KG1 (cell line): ENCODE results near the gene LAIR2.
"Not testable (repeated sequence)": the region's sequence is repeated elsewhere in the genome, so short reads cannot be mapped to it uniquely, and the experiment has no call there.

Experiments
- DNase-seq: peaks from one replicate; lab custom pipeline; 2025; lab: John Stamatoyannopoulos, UW

The LAIR2 gene

GRCh38 chr19:54464630-54465425 lies 37.8 kb upstream of the LAIR2 start:
- DNase-seq, result peak; percentile 82

- no peak for DNase-seq
Measured at GRCh38 chr19:54465426-54466109, 37.1 kb upstream of the LAIR2 start.

GRCh38 chr19:54466110-54466480 lies 36.5 kb upstream of the LAIR2 start:
- DNase-seq, result not testable (repeated sequence)

- DNase-seq, result no peak
Measured at GRCh38 chr19:54469496-54469934, 33.1 kb upstream of the LAIR2 start.

- DNase-seq, result no peak
Measured at GRCh38 chr19:54470276-54470887, 32.2 kb upstream of the LAIR2 start.

- no peak for DNase-seq
Measured at GRCh38 chr19:54470991-54471782, 31.4 kb upstream of the LAIR2 start.

GRCh38 chr19:54473071-54473891 lies 29.4 kb upstream of the LAIR2 start, which contains the start of gene CDC42EP5:
TSS of gene CDC42EP5 (minus strand) at chr19:54473296. CDS start at chr19:54465547, 7,749 bp downstream.
- DNase-seq, result no peak

- DNase-seq, result no peak
Measured at GRCh38 chr19:54473892-54474372, 28.7 kb upstream of the LAIR2 start.

GRCh38 chr19:54475706-54476105 lies 26.9 kb upstream of the LAIR2 start:
- no peak for DNase-seq

- no peak for DNase-seq
Measured at GRCh38 chr19:54477650-54478049, 25.0 kb upstream of the LAIR2 start.

- peak; percentile 45 for DNase-seq
Measured at GRCh38 chr19:54478677-54479266, 23.9 kb upstream of the LAIR2 start.

GRCh38 chr19:54480051-54480450 lies 22.6 kb upstream of the LAIR2 start:
- DNase-seq, result no peak

GRCh38 chr19:54481326-54481930 lies 21.2 kb upstream of the LAIR2 start:
- peak; percentile 41 for DNase-seq

GRCh38 chr19:54482889-54483288 lies 19.7 kb upstream of the LAIR2 start:
- DNase-seq, result no peak

GRCh38 chr19:54484451-54484850 lies 18.2 kb upstream of the LAIR2 start:
- DNase-seq, result no peak

- DNase-seq, result no peak
Measured at GRCh38 chr19:54485851-54486250, 16.8 kb upstream of the LAIR2 start.

GRCh38 chr19:54489341-54489740 lies 13.3 kb upstream of the LAIR2 start:
- DNase-seq, result no peak

GRCh38 chr19:54489766-54490165 lies 12.9 kb upstream of the LAIR2 start:
- DNase-seq, result no peak

GRCh38 chr19:54492568-54492967 lies 10.1 kb upstream of the LAIR2 start:
- DNase-seq, result no peak

GRCh38 chr19:54493056-54493455 lies 9.6 kb upstream of the LAIR2 start:
- DNase-seq, result not testable (repeated sequence)
